Liver (tissue), 9 donors: Measurements from ENCODE around the gene PRTFDC1. TPM values are rescaled to one million over a fixed set of nuclear protein-coding genes. Genes with fewer than 3 reads are reported as not detected.

ENCODE experiments used
- DNase-seq: peaks from one replicate; pipeline ENCODE4 v3.0.0-alpha.2; 2017; ENCODE audit warnings: low spot score
- H3K27ac ChIP-seq, 2 donors: one replicate each; pipeline ENCODE4 v1.7.0; 2013; ENCODE audit warnings: inconsistent platforms in 2 of 2, low read length in 2 of 2, control low read depth in 1 of 2, low read depth in 1 of 2, mild to moderate bottlenecking in 1 of 2
- H3K27me3 ChIP-seq, 4 donors: one replicate each; pipeline versions ENCODE4 v1.6.1 to v1.7.0; 2013; ENCODE audit warnings: low read length in 3 of 4, inconsistent platforms in 1 of 4, mild to moderate bottlenecking in 1 of 4, moderate library complexity in 1 of 4; ENCODE audit not compliant: control insufficient read depth in 4 of 4, insufficient read depth in 4 of 4
- H3K36me3 ChIP-seq, 4 donors: one replicate each; pipeline versions ENCODE4 v1.6.1 to v1.7.0; 2013; ENCODE audit warnings: low read length in 3 of 4, mild to moderate bottlenecking in 3 of 4, low read depth in 1 of 4, moderate library complexity in 1 of 4; ENCODE audit not compliant: control insufficient read depth in 4 of 4, insufficient read depth in 3 of 4
- H3K4me1 ChIP-seq, 4 donors: one replicate each; pipeline versions ENCODE4 v1.6.1 to v1.7.0; 2013; ENCODE audit warnings: low read length in 3 of 4, mild to moderate bottlenecking in 3 of 4, moderate library complexity in 1 of 4; ENCODE audit not compliant: control insufficient read depth in 4 of 4, insufficient read depth in 4 of 4
- H3K4me3 ChIP-seq, 3 donors: one replicate each; pipeline versions ENCODE4 v1.6.1 to v1.7.0; 2013; ENCODE audit warnings: low read length in 3 of 3, control low read depth in 1 of 3, low read depth in 1 of 3, mild to moderate bottlenecking in 1 of 3
- H3K9ac ChIP-seq, 2 donors: one replicate each; pipeline ENCODE4 v1.7.0; 2013; ENCODE audit warnings: low read length in 2 of 2, mild to moderate bottlenecking in 2 of 2, moderate library complexity in 2 of 2, control low read depth in 1 of 2, low read depth in 1 of 2
- H3K9me3 ChIP-seq, 4 donors: one replicate each; pipeline versions ENCODE4 v1.6.1 to v1.7.0; 2013; ENCODE audit warnings: low read length in 3 of 4; ENCODE audit not compliant: control insufficient read depth in 4 of 4
- EGR1 ChIP-seq, 2 donors: IDR thresholded peaks; 2 replicates each; pipeline ENCODE4 v1.6.1; 2016 to 2018; ENCODE audit warnings: antibody characterized with exemption in 2 of 2, low read depth in 2 of 2
- FOXA1 ChIP-seq: IDR thresholded peaks from 2 replicates; pipeline ENCODE4 v1.6.1; 2016; ENCODE audit warnings: antibody characterized with exemption
- FOXA2 ChIP-seq: IDR thresholded peaks from 2 replicates; pipeline ENCODE4 v1.6.1; 2016; ENCODE audit warnings: antibody characterized with exemption
- GABPA ChIP-seq, 2 donors: IDR thresholded peaks in 1 of 2; conservative IDR thresholded peaks in 1 of 2; 2 replicates each; pipeline ENCODE4 v1.6.1; 2016; ENCODE audit warnings: antibody characterized with exemption in 2 of 2, mild to moderate bottlenecking in 1 of 2, moderate library complexity in 1 of 2
- HNF4A ChIP-seq, 2 donors: conservative IDR thresholded peaks; 2 replicates each; pipeline ENCODE4 v1.6.1; 2016; ENCODE audit warnings: antibody characterized with exemption in 2 of 2, mild to moderate bottlenecking in 2 of 2
- HNF4G ChIP-seq: IDR thresholded peaks from 2 replicates; pipeline ENCODE4 v1.6.1; 2016; ENCODE audit warnings: antibody characterized with exemption
- JUND ChIP-seq, 2 donors: IDR thresholded peaks; 2 replicates each; pipeline ENCODE4 v1.6.1; 2016; ENCODE audit warnings: antibody characterized with exemption in 2 of 2
- NR2F2 ChIP-seq: IDR thresholded peaks from 2 replicates; pipeline ENCODE4 v1.6.1; 2016; ENCODE audit warnings: antibody characterized with exemption
- RAD21 ChIP-seq, 2 donors: IDR thresholded peaks; 2 replicates each; pipeline ENCODE4 v1.6.1; 2016; ENCODE audit warnings: antibody characterized with exemption in 2 of 2, mild to moderate bottlenecking in 2 of 2
- RXRA ChIP-seq, 2 donors: IDR thresholded peaks; 2 replicates each; pipeline ENCODE4 v1.6.1; 2017 to 2018; ENCODE audit warnings: antibody characterized with exemption in 2 of 2, mild to moderate bottlenecking in 1 of 2
- SP1 ChIP-seq: IDR thresholded peaks from 2 replicates; pipeline ENCODE4 v1.6.1; 2018; ENCODE audit warnings: antibody characterized with exemption, mild to moderate bottlenecking
- TAF1 ChIP-seq: conservative IDR thresholded peaks from 2 replicates; pipeline ENCODE4 v1.6.1; 2016; ENCODE audit warnings: antibody characterized with exemption, mild to moderate bottlenecking
- YY1 ChIP-seq: IDR thresholded peaks from 2 replicates; pipeline ENCODE4 v1.6.1; 2016; ENCODE audit warnings: antibody characterized with exemption, mild to moderate bottlenecking
- WGBS: extraction: QIAGEN DNeasy Blood & Tissue Kit; methylation state at CpG from one replicate; pipeline ENCODE4 v1.1.7; 2013; 5-methylcytosine and 5-hydroxymethylcytosine counted together
- polyA plus RNA-seq, 2 donors: library from polyadenylated mRNA; stranded (reverse) in 1 of 2; unstranded in 1 of 2; fragments of 200-250 nt in 1 of 2; fragments of >200 nt in 1 of 2; fragmentation: Nextera tagmentation in 1 of 2; extraction: Ambion mirVana in 1 of 2; gene quantifications; one replicate each; pipeline versions ENCODE4 v1.2.1 to v1.2.3, GENCODE V29; 2013 to 2015
- total RNA-seq, 2 donors: library from RNA; depleted of rRNA; stranded (reverse); fragments of >200 nt; gene quantifications; one replicate each; pipeline ENCODE4 v1.2.3, GENCODE V29; 2014
- TF ChIP-seq, protein P1 (sequence below): IDR thresholded peaks from 2 replicates; pipeline ENCODE4 v1.6.1; 2016; ENCODE audit warnings: antibody characterized with exemption
- TF ChIP-seq, protein P2 (sequence below): fragments of 150-350 bp; IDR thresholded peaks from 2 replicates; pipeline ENCODE4 v1.5.1; 2017; ENCODE audit warnings: improper control_type of control experiment, low read depth, low read length; ENCODE audit not compliant: missing input control
- TF ChIP-seq, protein P3 (sequence below): IDR thresholded peaks from 2 replicates; pipeline ENCODE4 v1.6.1; 2016; ENCODE audit warnings: antibody characterized with exemption
- TF ChIP-seq, protein P4 (sequence below): IDR thresholded peaks from 2 replicates; pipeline ENCODE4 v1.6.1; 2016; ENCODE audit warnings: antibody characterized with exemption
- TF ChIP-seq, protein P5 (sequence below): IDR thresholded peaks from 2 replicates; pipeline ENCODE4 v1.6.1; 2016; ENCODE audit warnings: antibody characterized with exemption, mild to moderate bottlenecking
- donor health status: healthy.
- donor health status: healthy.
- donor health status: healthy.
- donor health status: healthy.
- donor health status: healthy.

PRTFDC1 gene
- total and polyA plus RNA-seq, 4 donors = 0.93 to 3.1 (median 1.9) TPM

DNA sequence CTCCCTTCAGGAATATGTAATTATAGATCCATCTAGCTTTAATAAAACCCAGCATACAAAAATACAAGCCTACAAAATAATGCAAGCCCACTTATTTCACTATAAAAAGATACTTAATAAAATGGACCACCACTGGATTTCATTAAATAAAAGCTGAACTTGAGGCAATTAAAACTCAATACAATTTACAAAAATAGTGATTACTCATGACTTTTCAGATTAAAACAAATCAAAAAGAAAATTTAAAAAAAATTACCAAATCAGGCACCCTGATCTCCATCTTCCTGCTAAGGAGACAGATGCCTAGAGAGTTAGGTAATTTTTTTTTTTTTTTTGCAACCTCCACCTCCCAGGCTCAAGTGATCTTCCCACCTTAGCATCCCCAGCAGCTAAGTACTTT lies 41.8 kb downstream of the PRTFDC1 start:
- Histone ChIP-seq H3K27ac (no peak overlapping the region), H3K36me3 (no peaks in the 10 kb centered on the region), H3K9ac (no peak overlapping the region), H3K4me1 (no peaks in the 10 kb centered on the region), H3K27me3 (no peaks in the 10 kb centered on the region), H3K4me3 (no peak overlapping the region), H3K9me3 (no peaks in the 10 kb centered on the region)
- no peak for TF ChIP-seq SP1
- TF ChIP-seq NR2F2 = no peak
- TF ChIP-seq, protein P1, sequence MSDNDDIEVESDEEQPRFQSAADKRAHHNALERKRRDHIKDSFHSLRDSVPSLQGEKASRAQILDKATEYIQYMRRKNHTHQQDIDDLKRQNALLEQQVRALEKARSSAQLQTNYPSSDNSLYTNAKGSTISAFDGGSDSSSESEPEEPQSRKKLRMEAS = no peak
- TF ChIP-seq, protein P2, sequence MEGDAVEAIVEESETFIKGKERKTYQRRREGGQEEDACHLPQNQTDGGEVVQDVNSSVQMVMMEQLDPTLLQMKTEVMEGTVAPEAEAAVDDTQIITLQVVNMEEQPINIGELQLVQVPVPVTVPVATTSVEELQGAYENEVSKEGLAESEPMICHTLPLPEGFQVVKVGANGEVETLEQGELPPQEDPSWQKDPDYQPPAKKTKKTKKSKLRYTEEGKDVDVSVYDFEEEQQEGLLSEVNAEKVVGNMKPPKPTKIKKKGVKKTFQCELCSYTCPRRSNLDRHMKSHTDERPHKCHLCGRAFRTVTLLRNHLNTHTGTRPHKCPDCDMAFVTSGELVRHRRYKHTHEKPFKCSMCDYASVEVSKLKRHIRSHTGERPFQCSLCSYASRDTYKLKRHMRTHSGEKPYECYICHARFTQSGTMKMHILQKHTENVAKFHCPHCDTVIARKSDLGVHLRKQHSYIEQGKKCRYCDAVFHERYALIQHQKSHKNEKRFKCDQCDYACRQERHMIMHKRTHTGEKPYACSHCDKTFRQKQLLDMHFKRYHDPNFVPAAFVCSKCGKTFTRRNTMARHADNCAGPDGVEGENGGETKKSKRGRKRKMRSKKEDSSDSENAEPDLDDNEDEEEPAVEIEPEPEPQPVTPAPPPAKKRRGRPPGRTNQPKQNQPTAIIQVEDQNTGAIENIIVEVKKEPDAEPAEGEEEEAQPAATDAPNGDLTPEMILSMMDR = no peak
- TF ChIP-seq JUND (IDR thresholded peaks at IDR 0.05) = no peak
- TF ChIP-seq HNF4G = no peak
- no peak for TF ChIP-seq YY1
- DNase-seq = no peak

DNA sequence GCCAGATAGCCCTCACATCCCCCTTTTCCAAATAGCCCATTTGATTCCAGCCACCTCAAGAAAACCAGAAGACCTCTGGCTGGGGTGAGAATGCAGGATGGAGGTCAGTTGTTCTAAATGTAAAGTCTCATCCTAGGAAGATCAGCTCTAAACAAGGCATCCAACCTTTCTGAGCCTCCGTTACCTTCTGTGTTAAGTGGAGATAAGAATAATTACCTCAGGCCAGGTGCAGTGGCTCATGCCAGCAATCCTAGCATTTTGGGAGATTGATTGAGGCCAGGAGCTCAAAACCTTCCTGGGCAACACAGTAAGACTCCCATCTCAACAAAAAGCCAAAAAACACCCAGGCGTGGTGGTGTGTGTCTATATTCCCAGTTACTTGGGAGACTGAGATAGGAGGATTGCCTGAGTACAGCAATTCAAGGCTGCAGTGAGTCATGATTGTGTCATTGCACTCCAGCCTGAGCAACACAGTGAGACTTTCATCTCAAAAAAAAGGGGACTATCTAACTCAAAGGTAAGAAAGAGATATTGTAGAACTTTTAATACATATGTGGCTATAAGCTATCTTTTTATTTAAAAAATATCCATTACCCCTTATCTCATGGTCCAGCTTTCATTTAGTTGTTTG lies 43.5 kb downstream of the PRTFDC1 start:
- Histone ChIP-seq H3K27ac (no peak overlapping the region), H3K9me3 (no peaks in the 10 kb centered on the region)
- TF ChIP-seq GABPA (IDR thresholded peaks at IDR 0.05 in 1 of 2, conservative IDR thresholded peaks at IDR 0.05 in 1 of 2) (no peak), TAF1 (no peak), YY1 (no peak), JUND (IDR thresholded peaks at IDR 0.05) (no peak), RAD21 (IDR thresholded peaks at IDR 0.05) (no peak), SP1 (no peak), HNF4A (conservative IDR thresholded peaks at IDR 0.05) (no peak), FOXA1 (no peak), NR2F2 (no peak), FOXA2 (no peak), HNF4G (no peak), RXRA (IDR thresholded peaks at IDR 0.05) (no peak), EGR1 (IDR thresholded peaks at IDR 0.05; ENCODE audit: low read depth in 2 of 2) (no peak)
- TF ChIP-seq, protein P2 = no peak
- TF ChIP-seq, protein P1 = no peak
- TF ChIP-seq, protein P3, sequence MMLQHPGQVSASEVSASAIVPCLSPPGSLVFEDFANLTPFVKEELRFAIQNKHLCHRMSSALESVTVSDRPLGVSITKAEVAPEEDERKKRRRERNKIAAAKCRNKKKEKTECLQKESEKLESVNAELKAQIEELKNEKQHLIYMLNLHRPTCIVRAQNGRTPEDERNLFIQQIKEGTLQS = no peak
- TF ChIP-seq, protein P4, sequence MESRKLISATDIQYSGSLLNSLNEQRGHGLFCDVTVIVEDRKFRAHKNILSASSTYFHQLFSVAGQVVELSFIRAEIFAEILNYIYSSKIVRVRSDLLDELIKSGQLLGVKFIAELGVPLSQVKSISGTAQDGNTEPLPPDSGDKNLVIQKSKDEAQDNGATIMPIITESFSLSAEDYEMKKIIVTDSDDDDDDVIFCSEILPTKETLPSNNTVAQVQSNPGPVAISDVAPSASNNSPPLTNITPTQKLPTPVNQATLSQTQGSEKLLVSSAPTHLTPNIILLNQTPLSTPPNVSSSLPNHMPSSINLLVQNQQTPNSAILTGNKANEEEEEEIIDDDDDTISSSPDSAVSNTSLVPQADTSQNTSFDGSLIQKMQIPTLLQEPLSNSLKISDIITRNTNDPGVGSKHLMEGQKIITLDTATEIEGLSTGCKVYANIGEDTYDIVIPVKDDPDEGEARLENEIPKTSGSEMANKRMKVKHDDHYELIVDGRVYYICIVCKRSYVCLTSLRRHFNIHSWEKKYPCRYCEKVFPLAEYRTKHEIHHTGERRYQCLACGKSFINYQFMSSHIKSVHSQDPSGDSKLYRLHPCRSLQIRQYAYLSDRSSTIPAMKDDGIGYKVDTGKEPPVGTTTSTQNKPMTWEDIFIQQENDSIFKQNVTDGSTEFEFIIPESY = no peak
- TF ChIP-seq, protein P5, sequence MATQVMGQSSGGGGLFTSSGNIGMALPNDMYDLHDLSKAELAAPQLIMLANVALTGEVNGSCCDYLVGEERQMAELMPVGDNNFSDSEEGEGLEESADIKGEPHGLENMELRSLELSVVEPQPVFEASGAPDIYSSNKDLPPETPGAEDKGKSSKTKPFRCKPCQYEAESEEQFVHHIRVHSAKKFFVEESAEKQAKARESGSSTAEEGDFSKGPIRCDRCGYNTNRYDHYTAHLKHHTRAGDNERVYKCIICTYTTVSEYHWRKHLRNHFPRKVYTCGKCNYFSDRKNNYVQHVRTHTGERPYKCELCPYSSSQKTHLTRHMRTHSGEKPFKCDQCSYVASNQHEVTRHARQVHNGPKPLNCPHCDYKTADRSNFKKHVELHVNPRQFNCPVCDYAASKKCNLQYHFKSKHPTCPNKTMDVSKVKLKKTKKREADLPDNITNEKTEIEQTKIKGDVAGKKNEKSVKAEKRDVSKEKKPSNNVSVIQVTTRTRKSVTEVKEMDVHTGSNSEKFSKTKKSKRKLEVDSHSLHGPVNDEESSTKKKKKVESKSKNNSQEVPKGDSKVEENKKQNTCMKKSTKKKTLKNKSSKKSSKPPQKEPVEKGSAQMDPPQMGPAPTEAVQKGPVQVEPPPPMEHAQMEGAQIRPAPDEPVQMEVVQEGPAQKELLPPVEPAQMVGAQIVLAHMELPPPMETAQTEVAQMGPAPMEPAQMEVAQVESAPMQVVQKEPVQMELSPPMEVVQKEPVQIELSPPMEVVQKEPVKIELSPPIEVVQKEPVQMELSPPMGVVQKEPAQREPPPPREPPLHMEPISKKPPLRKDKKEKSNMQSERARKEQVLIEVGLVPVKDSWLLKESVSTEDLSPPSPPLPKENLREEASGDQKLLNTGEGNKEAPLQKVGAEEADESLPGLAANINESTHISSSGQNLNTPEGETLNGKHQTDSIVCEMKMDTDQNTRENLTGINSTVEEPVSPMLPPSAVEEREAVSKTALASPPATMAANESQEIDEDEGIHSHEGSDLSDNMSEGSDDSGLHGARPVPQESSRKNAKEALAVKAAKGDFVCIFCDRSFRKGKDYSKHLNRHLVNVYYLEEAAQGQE = no peak

More for the DNA sequence above, 43.5 kb downstream of the PRTFDC1 start:
- no peak overlapping the region for H3K9ac ChIP-seq
- 88% methylated on average over 2 of the region's 2 CpGs for WGBS
- no peaks in the 10 kb centered on the region for H3K36me3 ChIP-seq
- DNase-seq = no peak
- no peaks in the 10 kb centered on the region for H3K4me1 ChIP-seq
- H3K4me3 ChIP-seq = no peak overlapping the region
- H3K27me3 ChIP-seq = no peaks in the 10 kb centered on the region
